ENCODE data around the gene RPS6KA4.
"Not testable (repeated sequence)": the region's sequence is repeated elsewhere in the genome, so short reads cannot be mapped to it uniquely, and the experiment has no call there.

RPS6KA4 gene

GRCh38 chr11:64385945-64386704 is 27.2 kb downstream of the RPS6KA4 start:
- no peak for DNase-seq (ENCODE audit: low read depth)

GRCh38 chr11:64387916-64388315 is 29.0 kb downstream of the RPS6KA4 start:
- no peak for DNase-seq (ENCODE audit: low read depth)

GRCh38 chr11:64388894-64389293 is 29.9 kb downstream of the RPS6KA4 start:
- no peak for DNase-seq (ENCODE audit: low read depth)

GRCh38 chr11:64389851-64390250 is 30.9 kb downstream of the RPS6KA4 start:
- DNase-seq (ENCODE audit: low read depth): no peak

GRCh38 chr11:64390558-64390957 is 31.6 kb downstream of the RPS6KA4 start:
- no peak for DNase-seq (ENCODE audit: low read depth)

- no peak for DNase-seq (ENCODE audit: low read depth)
Observed at GRCh38 chr11:64391839-64392238, 32.9 kb downstream of the RPS6KA4 start.

GRCh38 chr11:64395545-64396078 is 36.6 kb downstream of the RPS6KA4 start:
- DNase-seq (ENCODE audit: low read depth): no peak

- DNase-seq (ENCODE audit: low read depth): no peak
Observed at GRCh38 chr11:64396079-64396591, 37.2 kb downstream of the RPS6KA4 start.

- DNase-seq (ENCODE audit: low read depth): no peak
Observed at GRCh38 chr11:64400102-64400501, 41.1 kb downstream of the RPS6KA4 start.

GRCh38 chr11:64400667-64401066 is 41.7 kb downstream of the RPS6KA4 start:
- no peak for DNase-seq (ENCODE audit: low read depth)

GRCh38 chr11:64401775-64402174 is 42.8 kb downstream of the RPS6KA4 start:
- DNase-seq (ENCODE audit: low read depth): no peak

GRCh38 chr11:64403106-64403505 is 44.1 kb downstream of the RPS6KA4 start:
- DNase-seq (ENCODE audit: low read depth): no peak

- no peak for DNase-seq (ENCODE audit: low read depth)
Observed at GRCh38 chr11:64406221-64406946, 47.4 kb downstream of the RPS6KA4 start.

- no peak for DNase-seq (ENCODE audit: low read depth)
Observed at GRCh38 chr11:64407221-64407620, 48.3 kb downstream of the RPS6KA4 start.

- DNase-seq (ENCODE audit: low read depth): no peak
Observed at GRCh38 chr11:64407630-64408029, 48.7 kb downstream of the RPS6KA4 start.

- no peak for DNase-seq (ENCODE audit: low read depth)
Observed at GRCh38 chr11:64409278-64409677, 50.3 kb downstream of the RPS6KA4 start.

GRCh38 chr11:64409707-64410403 is 50.9 kb downstream of the RPS6KA4 start:
- DNase-seq (ENCODE audit: low read depth): no peak

- DNase-seq (ENCODE audit: low read depth): no peak
Observed at GRCh38 chr11:64410404-64410734, 51.4 kb downstream of the RPS6KA4 start.

GRCh38 chr11:64413417-64413816 is 54.5 kb downstream of the RPS6KA4 start:
- DNase-seq (ENCODE audit: low read depth): no peak

GRCh38 chr11:64415286-64415685 is 56.3 kb downstream of the RPS6KA4 start:
- no peak for DNase-seq (ENCODE audit: low read depth)

GRCh38 chr11:64415996-64416728 is 57.2 kb downstream of the RPS6KA4 start:
- DNase-seq (ENCODE audit: low read depth): no peak

- DNase-seq (ENCODE audit: low read depth): not testable (repeated sequence)
Observed at GRCh38 chr11:64418233-64418632, 59.3 kb downstream of the RPS6KA4 start.
